Neural cell (in vitro differentiated cells): ENCODE results near the gene STAM2.
"Not testable (repeated sequence)": the region's sequence is repeated elsewhere in the genome, so short reads cannot be mapped to it uniquely, and the experiment has no call there.

Experiments
- CTCF ChIP-seq: fragments of 450-650 bp; IDR thresholded peaks from 2 replicates; pipeline ENCODE4 v1.5.1; 2014; ENCODE audit warnings: antibody characterized with exemption, mild to moderate bottlenecking, moderate library complexity; ENCODE audit not compliant: poor library complexity, severe bottlenecking
- EP300 ChIP-seq: fragments of 450-650 bp; conservative IDR thresholded peaks from 2 replicates; pipeline ENCODE4 v1.6.1; 2014; ENCODE audit warnings: antibody characterized with exemption, mild to moderate bottlenecking, moderate library complexity; ENCODE audit not compliant: poor library complexity, severe bottlenecking
- EZH2 ChIP-seq: fragments of 200-600, 300-800 bp; shearing (Covaris generic), sonication (generic); IDR thresholded peaks from 2 replicates; pipeline ENCODE4 v1.6.1; 2014; ENCODE audit warnings: antibody characterized with exemption, low read length, borderline replicate concordance, mild to moderate bottlenecking; ENCODE audit not compliant: insufficient read depth, poor library complexity, severe bottlenecking
- MXI1 ChIP-seq: fragments of 450-650 bp; conservative IDR thresholded peaks from 2 replicates; pipeline ENCODE4 v1.6.1; 2014; ENCODE audit warnings: antibody characterized with exemption, mild to moderate bottlenecking; ENCODE audit not compliant: poor library complexity, severe bottlenecking
- POLR2AphosphoS5 ChIP-seq: IDR thresholded peaks from 2 replicates; pipeline ENCODE4 v1.6.1; 2012
- RAD21 ChIP-seq: fragments of 450-650 bp; conservative IDR thresholded peaks from 2 replicates; pipeline ENCODE4 v1.6.1; 2014; ENCODE audit warnings: antibody characterized with exemption, mild to moderate bottlenecking, moderate library complexity
- TAF1 ChIP-seq: IDR thresholded peaks from 2 replicates; pipeline ENCODE4 v1.6.1; 2012; ENCODE audit warnings: low read depth
- TF ChIP-seq, protein P1 (sequence below): IDR thresholded peaks from 2 replicates; pipeline ENCODE4 v1.6.1; 2012; ENCODE audit warnings: borderline replicate concordance

GRCh38 chr2:152107140-152107539 is 68.4 kb downstream of the STAM2 start:
- not testable (repeated sequence) for TF ChIP-seq CTCF, MXI1, EP300, POLR2AphosphoS5, TAF1, EZH2, RAD21
- TF ChIP-seq, protein P1, sequence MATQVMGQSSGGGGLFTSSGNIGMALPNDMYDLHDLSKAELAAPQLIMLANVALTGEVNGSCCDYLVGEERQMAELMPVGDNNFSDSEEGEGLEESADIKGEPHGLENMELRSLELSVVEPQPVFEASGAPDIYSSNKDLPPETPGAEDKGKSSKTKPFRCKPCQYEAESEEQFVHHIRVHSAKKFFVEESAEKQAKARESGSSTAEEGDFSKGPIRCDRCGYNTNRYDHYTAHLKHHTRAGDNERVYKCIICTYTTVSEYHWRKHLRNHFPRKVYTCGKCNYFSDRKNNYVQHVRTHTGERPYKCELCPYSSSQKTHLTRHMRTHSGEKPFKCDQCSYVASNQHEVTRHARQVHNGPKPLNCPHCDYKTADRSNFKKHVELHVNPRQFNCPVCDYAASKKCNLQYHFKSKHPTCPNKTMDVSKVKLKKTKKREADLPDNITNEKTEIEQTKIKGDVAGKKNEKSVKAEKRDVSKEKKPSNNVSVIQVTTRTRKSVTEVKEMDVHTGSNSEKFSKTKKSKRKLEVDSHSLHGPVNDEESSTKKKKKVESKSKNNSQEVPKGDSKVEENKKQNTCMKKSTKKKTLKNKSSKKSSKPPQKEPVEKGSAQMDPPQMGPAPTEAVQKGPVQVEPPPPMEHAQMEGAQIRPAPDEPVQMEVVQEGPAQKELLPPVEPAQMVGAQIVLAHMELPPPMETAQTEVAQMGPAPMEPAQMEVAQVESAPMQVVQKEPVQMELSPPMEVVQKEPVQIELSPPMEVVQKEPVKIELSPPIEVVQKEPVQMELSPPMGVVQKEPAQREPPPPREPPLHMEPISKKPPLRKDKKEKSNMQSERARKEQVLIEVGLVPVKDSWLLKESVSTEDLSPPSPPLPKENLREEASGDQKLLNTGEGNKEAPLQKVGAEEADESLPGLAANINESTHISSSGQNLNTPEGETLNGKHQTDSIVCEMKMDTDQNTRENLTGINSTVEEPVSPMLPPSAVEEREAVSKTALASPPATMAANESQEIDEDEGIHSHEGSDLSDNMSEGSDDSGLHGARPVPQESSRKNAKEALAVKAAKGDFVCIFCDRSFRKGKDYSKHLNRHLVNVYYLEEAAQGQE = not testable (repeated sequence)
